Neural cell (in vitro differentiated cells): Measurements from ENCODE around the gene NTRK2. TPM values are rescaled to one million over a fixed set of nuclear protein-coding genes. Genes with fewer than 3 reads are reported as not detected.

ENCODE experiments used
- H2AFZ ChIP-seq: fragments of 200-600, 300-800 bp; sonication (generic), shearing (Covaris generic); 2 replicates; pipeline ENCODE4 v1.6.0; 2014; ENCODE audit warnings: low read depth, mild to moderate bottlenecking, antibody characterized with exemption, low read length, moderate library complexity
- H3F3A ChIP-seq: fragments of 200-600 bp; shearing (Covaris generic); 2 replicates; pipeline ENCODE4 v1.6.1; 2016; ENCODE audit warnings: mild to moderate bottlenecking, moderate library complexity, mixed read lengths, antibody characterized with exemption, low read length; ENCODE audit not compliant: insufficient read depth, poor library complexity, severe bottlenecking
- H3K27ac ChIP-seq: fragments of 200-600, 300-800 bp; sonication (generic), shearing (Covaris generic); 2 replicates; pipeline ENCODE4 v1.5.1; 2014; ENCODE audit warnings: mild to moderate bottlenecking, low read length, moderate library complexity
- H3K27me3 ChIP-seq: fragments of 300-800, 200-600 bp; sonication (generic), shearing (Covaris generic); 2 replicates; pipeline ENCODE4 v1.6.0; 2014; ENCODE audit warnings: mild to moderate bottlenecking, low read depth, low read length, moderate library complexity; ENCODE audit not compliant: insufficient read depth
- H3K36me3 ChIP-seq: fragments of 300-800, 200-600 bp; sonication (generic), shearing (Covaris generic); 2 replicates; pipeline ENCODE4 v1.5.1; 2014; ENCODE audit warnings: mild to moderate bottlenecking, antibody characterized with exemption, low read length, moderate library complexity; ENCODE audit not compliant: insufficient read depth
- H3K4me2 ChIP-seq: fragments of 300-800, 200-600 bp; sonication (generic), shearing (Covaris generic); 2 replicates; pipeline ENCODE4 v1.6.0; 2014; ENCODE audit warnings: mild to moderate bottlenecking, low read length
- H3K4me3 ChIP-seq: fragments of 300-800, 200-600 bp; sonication (generic), shearing (Covaris generic); 2 replicates; pipeline ENCODE4 v1.5.1; 2014; ENCODE audit warnings: mild to moderate bottlenecking, low read length, moderate library complexity
- H3K79me2 ChIP-seq: fragments of 200-600 bp; shearing (Covaris generic); replicated peaks from 2 replicates; pipeline ENCODE4 v1.6.0; 2014; ENCODE audit warnings: mild to moderate bottlenecking, low read length, moderate library complexity; ENCODE audit not compliant: insufficient read depth
- H3K9ac ChIP-seq: fragments of 300-800, 200-600 bp; sonication (generic), shearing (Covaris generic); 2 replicates; pipeline ENCODE4 v1.6.1; 2016; ENCODE audit warnings: mild to moderate bottlenecking, low read length, mixed read lengths
- H3K9me2 ChIP-seq: fragments of 200-600 bp; shearing (Covaris generic); 2 replicates; pipeline ENCODE4 v1.6.1; 2016; ENCODE audit warnings: mild to moderate bottlenecking, low read length, mixed read lengths; ENCODE audit not compliant: insufficient read depth
- H3K9me3 ChIP-seq: fragments of 200-600, 300-800 bp; sonication (generic), shearing (Covaris generic); 2 replicates; pipeline ENCODE4 v1.6.1; 2016; ENCODE audit warnings: mild to moderate bottlenecking, mixed run types, low read length, moderate library complexity, mixed read lengths
- H4K20me1 ChIP-seq: fragments of 200-600 bp; shearing (Covaris generic); 2 replicates; pipeline ENCODE4 v1.6.1; 2016; ENCODE audit warnings: mild to moderate bottlenecking, mixed run types; ENCODE audit not compliant: insufficient read depth
- EP300 ChIP-seq: fragments of 450-650 bp; conservative IDR thresholded peaks from 2 replicates; pipeline ENCODE4 v1.6.1; 2014; ENCODE audit warnings: antibody characterized with exemption, mild to moderate bottlenecking, moderate library complexity; ENCODE audit not compliant: poor library complexity, severe bottlenecking
- EZH2 ChIP-seq: fragments of 200-600, 300-800 bp; shearing (Covaris generic), sonication (generic); IDR thresholded peaks from 2 replicates; pipeline ENCODE4 v1.6.1; 2014; ENCODE audit warnings: antibody characterized with exemption, low read length, borderline replicate concordance, mild to moderate bottlenecking; ENCODE audit not compliant: insufficient read depth, poor library complexity, severe bottlenecking
- MXI1 ChIP-seq: fragments of 450-650 bp; conservative IDR thresholded peaks from 2 replicates; pipeline ENCODE4 v1.6.1; 2014; ENCODE audit warnings: antibody characterized with exemption, mild to moderate bottlenecking; ENCODE audit not compliant: poor library complexity, severe bottlenecking
- POLR2AphosphoS5 ChIP-seq: IDR thresholded peaks from 2 replicates; pipeline ENCODE4 v1.6.1; 2012
- RAD21 ChIP-seq: fragments of 450-650 bp; conservative IDR thresholded peaks from 2 replicates; pipeline ENCODE4 v1.6.1; 2014; ENCODE audit warnings: antibody characterized with exemption, mild to moderate bottlenecking, moderate library complexity
- REST ChIP-seq: IDR thresholded peaks from 2 replicates; pipeline ENCODE4 v1.6.1; 2012; ENCODE audit warnings: borderline replicate concordance
- SMC3 ChIP-seq: fragments of 450-650 bp; conservative IDR thresholded peaks from 2 replicates; pipeline ENCODE4 v1.6.1; 2014; ENCODE audit warnings: antibody characterized with exemption, mild to moderate bottlenecking, moderate library complexity; ENCODE audit not compliant: poor library complexity
- TAF1 ChIP-seq: IDR thresholded peaks from 2 replicates; pipeline ENCODE4 v1.6.1; 2012; ENCODE audit warnings: low read depth
- polyA plus RNA-seq: library from polyadenylated mRNA; depleted of rRNA; stranded (reverse); fragments of >200 nt; gene quantifications from 2 replicates; pipeline ENCODE4 v1.2.3, GENCODE V29; 2014
- TF ChIP-seq, protein P1 (sequence below): fragments of 450-650 bp; IDR thresholded peaks from 2 replicates; pipeline ENCODE4 v1.5.1; 2014; ENCODE audit warnings: antibody characterized with exemption, mild to moderate bottlenecking, moderate library complexity; ENCODE audit not compliant: poor library complexity, severe bottlenecking

The NTRK2 gene
- polyA plus RNA-seq, 1 donor from 2014 or later = 14.2 TPM

DNA sequence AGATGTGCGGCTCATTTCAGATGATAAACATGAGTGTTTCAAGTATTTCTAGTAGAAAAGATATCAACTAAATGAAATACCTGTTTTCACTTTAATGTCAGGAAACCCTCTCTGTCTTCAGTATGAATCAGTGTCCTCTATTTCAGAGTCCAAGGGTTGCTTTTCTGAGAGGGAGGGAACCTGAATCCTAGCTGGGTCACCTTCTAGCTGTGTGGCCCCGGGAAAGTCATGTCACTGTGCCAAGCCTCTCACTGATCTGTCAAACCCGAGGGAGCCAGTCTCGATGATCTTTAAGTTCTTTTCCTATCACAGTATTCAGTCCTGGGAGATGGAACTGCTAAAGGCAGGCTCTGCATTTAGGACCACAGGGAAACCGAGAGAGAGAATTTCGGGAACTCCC lies 258.9 kb downstream of the NTRK2 start:
- Histone ChIP-seq H3K36me3 (no peaks in the 10 kb centered on the region), H3K27ac (no peak overlapping the region), H3K27me3 (no peaks in the 10 kb centered on the region), H3F3A (no peaks in the 10 kb centered on the region), H4K20me1 (no peaks in the 10 kb centered on the region), H3K9ac (no peak overlapping the region), H3K4me3 (no peak overlapping the region), H3K79me2 (no peaks in the 10 kb centered on the region), H2AFZ (no peak overlapping the region), H3K9me3 (no peaks in the 10 kb centered on the region), H3K4me2 (no peak overlapping the region), H3K9me2 (no peaks in the 10 kb centered on the region)
- TF ChIP-seq REST (no peak), TAF1 (no peak), EZH2 (no peak), POLR2AphosphoS5 (no peak), MXI1 (no peak), RAD21 (no peak), EP300 (no peak), SMC3 (no peak)
- TF ChIP-seq, protein P1, sequence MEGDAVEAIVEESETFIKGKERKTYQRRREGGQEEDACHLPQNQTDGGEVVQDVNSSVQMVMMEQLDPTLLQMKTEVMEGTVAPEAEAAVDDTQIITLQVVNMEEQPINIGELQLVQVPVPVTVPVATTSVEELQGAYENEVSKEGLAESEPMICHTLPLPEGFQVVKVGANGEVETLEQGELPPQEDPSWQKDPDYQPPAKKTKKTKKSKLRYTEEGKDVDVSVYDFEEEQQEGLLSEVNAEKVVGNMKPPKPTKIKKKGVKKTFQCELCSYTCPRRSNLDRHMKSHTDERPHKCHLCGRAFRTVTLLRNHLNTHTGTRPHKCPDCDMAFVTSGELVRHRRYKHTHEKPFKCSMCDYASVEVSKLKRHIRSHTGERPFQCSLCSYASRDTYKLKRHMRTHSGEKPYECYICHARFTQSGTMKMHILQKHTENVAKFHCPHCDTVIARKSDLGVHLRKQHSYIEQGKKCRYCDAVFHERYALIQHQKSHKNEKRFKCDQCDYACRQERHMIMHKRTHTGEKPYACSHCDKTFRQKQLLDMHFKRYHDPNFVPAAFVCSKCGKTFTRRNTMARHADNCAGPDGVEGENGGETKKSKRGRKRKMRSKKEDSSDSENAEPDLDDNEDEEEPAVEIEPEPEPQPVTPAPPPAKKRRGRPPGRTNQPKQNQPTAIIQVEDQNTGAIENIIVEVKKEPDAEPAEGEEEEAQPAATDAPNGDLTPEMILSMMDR = no peak

DNA sequence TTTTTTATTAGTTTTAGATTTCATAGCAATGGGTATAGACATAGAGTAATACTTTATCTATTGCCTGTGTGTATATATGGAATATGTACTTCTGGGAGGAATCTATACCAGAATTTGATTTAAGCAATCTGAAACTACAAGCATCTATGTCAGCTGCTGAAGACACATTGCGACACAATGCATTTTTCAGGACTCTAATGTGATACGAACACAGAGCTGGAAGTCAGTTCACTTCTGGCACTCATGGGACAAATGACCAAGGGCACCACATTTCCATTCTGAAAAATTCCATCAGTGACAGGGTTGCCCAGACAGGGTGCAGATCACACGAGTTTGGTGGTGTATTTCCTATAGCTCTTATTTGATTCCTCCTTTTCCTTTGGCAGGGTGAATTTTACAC lies 259.5 kb downstream of the NTRK2 start:
- no peak overlapping the region for H2AFZ ChIP-seq
- no peaks in the 10 kb centered on the region for H3K27me3 ChIP-seq
- H3K4me2 ChIP-seq = no peak overlapping the region
- H3K27ac ChIP-seq = no peak overlapping the region
- H3K79me2 ChIP-seq = no peaks in the 10 kb centered on the region
- H4K20me1 ChIP-seq = no peaks in the 10 kb centered on the region
- H3K4me3 ChIP-seq = no peak overlapping the region
- H3K36me3 ChIP-seq = no peaks in the 10 kb centered on the region
- H3K9me2 ChIP-seq = no peaks in the 10 kb centered on the region
- TF ChIP-seq RAD21 = no peak
- no peak for TF ChIP-seq REST
- TF ChIP-seq, protein P1 = no peak
- TF ChIP-seq TAF1 = no peak
- TF ChIP-seq POLR2AphosphoS5 = no peak
- no peak for TF ChIP-seq MXI1
- no peak for TF ChIP-seq SMC3
- no peak for TF ChIP-seq EZH2
- no peak for TF ChIP-seq EP300
- H3K9ac ChIP-seq = no peak overlapping the region
- H3K9me3 ChIP-seq = no peaks in the 10 kb centered on the region
- no peaks in the 10 kb centered on the region for H3F3A ChIP-seq
